MM.1S (cell line): ENCODE results near the gene ARHGEF10L.

Source experiments
- DNase-seq: peaks from one replicate; pipeline ENCODE4 v3.0.0-alpha.2; 2015
- H2AFZ ChIP-seq: fragments of 300-600 bp; sonication (generic); 2 replicates; pipeline ENCODE4 v1.6.0; 2016; ENCODE audit warnings: antibody characterized with exemption, low read length
- H3F3A ChIP-seq: fragments of 300-600 bp; sonication (generic); 2 replicates; pipeline ENCODE4 v1.6.1; 2016; ENCODE audit warnings: mild to moderate bottlenecking, antibody characterized with exemption, low read length, moderate library complexity, mixed read lengths; ENCODE audit not compliant: insufficient read depth
- H3K27ac ChIP-seq: fragments of 300-600 bp; sonication (generic); 2 replicates; pipeline ENCODE4 v1.5.1; 2016; ENCODE audit warnings: mild to moderate bottlenecking, low read length
- H3K27me3 ChIP-seq: fragments of 300-600 bp; sonication (generic); replicated peaks from 2 replicates; pipeline ENCODE4 v1.6.0; 2016; ENCODE audit warnings: low read length; ENCODE audit not compliant: insufficient read depth
- H3K36me3 ChIP-seq: fragments of 300-600 bp; sonication (generic); replicated peaks from 2 replicates; pipeline ENCODE4 v1.6.1; 2016; ENCODE audit warnings: mild to moderate bottlenecking, low read length, mixed read lengths; ENCODE audit not compliant: insufficient read depth
- H3K4me1 ChIP-seq: fragments of 300-600 bp; sonication (generic); 2 replicates; pipeline ENCODE4 v1.6.1; 2016; ENCODE audit warnings: low read length, mixed read lengths
- H3K4me2 ChIP-seq: fragments of 300-600 bp; sonication (generic); 2 replicates; pipeline ENCODE4 v1.6.0; 2016; ENCODE audit warnings: low read depth, low read length
- H3K4me3 ChIP-seq: fragments of 300-600 bp; sonication (generic); 2 replicates; pipeline ENCODE4 v1.5.1; 2016; ENCODE audit warnings: low read length, mixed read lengths
- H3K79me2 ChIP-seq: fragments of 300-600 bp; sonication (generic); 2 replicates; pipeline ENCODE4 v1.6.1; 2016; ENCODE audit warnings: mixed run types, low read length, mixed read lengths
- H3K9ac ChIP-seq: fragments of 300-600 bp; sonication (generic); 2 replicates; pipeline ENCODE4 v1.6.1; 2016; ENCODE audit warnings: low read length, mixed read lengths
- H3K9me2 ChIP-seq: fragments of 300-600 bp; sonication (generic); replicated peaks from 2 replicates; pipeline ENCODE4 v1.6.1; 2016; ENCODE audit warnings: mild to moderate bottlenecking, low read length, mixed read lengths; ENCODE audit not compliant: insufficient read depth
- H3K9me3 ChIP-seq: fragments of 300-600 bp; sonication (generic); replicated peaks from 2 replicates; pipeline ENCODE4 v1.6.1; 2016; ENCODE audit warnings: mild to moderate bottlenecking, low read length, mixed read lengths; ENCODE audit not compliant: insufficient read depth
- H4K20me1 ChIP-seq: fragments of 300-600 bp; sonication (generic); 2 replicates; pipeline ENCODE4 v1.6.1; 2016; ENCODE audit warnings: mild to moderate bottlenecking, low read length, moderate library complexity, mixed read lengths; ENCODE audit not compliant: insufficient read depth
- EZH2 ChIP-seq: fragments of 300-600 bp; sonication (generic); optimal IDR thresholded peaks from 2 replicates; pipeline ENCODE3; 2017; ENCODE audit warnings: low read depth, mild to moderate bottlenecking, antibody characterized with exemption, low read length, mixed read lengths
- EZH2phosphoT487 ChIP-seq: fragments of 300-600 bp; sonication (generic); IDR thresholded peaks from 2 replicates; pipeline ENCODE4 v1.6.1; 2018; ENCODE audit warnings: antibody characterized with exemption, low read length
- TF ChIP-seq, protein P1 (sequence below): fragments of 300-600 bp; sonication (generic); IDR thresholded peaks from 2 replicates; pipeline ENCODE4 v1.5.1; 2016; ENCODE audit warnings: antibody characterized with exemption, low read length, mixed read lengths

ARHGEF10L gene

DNA sequence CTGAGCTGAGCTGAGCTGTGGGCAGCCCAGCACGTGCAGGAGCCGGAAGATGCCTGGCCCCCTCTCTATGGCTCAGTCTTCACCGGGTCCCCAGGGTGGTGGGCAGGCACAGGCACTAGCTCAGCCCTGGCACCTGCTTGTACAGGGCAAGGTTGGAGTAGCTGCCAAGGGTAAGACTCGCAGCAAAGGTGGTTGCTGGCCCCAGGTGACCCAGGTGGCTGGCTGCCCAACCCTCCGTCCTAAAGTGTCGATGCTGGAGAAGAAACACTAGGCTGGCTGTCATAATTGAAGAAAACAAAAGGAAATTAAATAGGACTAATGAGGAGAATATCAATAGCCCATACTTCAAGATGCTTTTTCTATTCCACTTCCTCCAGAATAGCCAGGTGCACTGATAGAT is 138.5 kb downstream of the ARHGEF10L start:
- Histone ChIP-seq H3K9me3 (no peaks in the 10 kb centered on the region), H3K4me3 (no peak overlapping the region), H3K79me2 (no peaks in the 10 kb centered on the region), H2AFZ (no peak overlapping the region), H3K36me3 (no peaks in the 10 kb centered on the region), H3K27me3 (peaks cover 83% of the 10 kb centered on the region), H3K27ac (no peak overlapping the region), H3K9ac (no peak overlapping the region), H3K9me2 (no peaks in the 10 kb centered on the region), H3K4me2 (no peak overlapping the region), H3F3A (no peaks in the 10 kb centered on the region), H3K4me1 (no peaks in the 10 kb centered on the region), H4K20me1 (no peaks in the 10 kb centered on the region)
- no peak for DNase-seq
- TF ChIP-seq EZH2 (no peak), EZH2phosphoT487 (no peak)
- TF ChIP-seq, protein P1, sequence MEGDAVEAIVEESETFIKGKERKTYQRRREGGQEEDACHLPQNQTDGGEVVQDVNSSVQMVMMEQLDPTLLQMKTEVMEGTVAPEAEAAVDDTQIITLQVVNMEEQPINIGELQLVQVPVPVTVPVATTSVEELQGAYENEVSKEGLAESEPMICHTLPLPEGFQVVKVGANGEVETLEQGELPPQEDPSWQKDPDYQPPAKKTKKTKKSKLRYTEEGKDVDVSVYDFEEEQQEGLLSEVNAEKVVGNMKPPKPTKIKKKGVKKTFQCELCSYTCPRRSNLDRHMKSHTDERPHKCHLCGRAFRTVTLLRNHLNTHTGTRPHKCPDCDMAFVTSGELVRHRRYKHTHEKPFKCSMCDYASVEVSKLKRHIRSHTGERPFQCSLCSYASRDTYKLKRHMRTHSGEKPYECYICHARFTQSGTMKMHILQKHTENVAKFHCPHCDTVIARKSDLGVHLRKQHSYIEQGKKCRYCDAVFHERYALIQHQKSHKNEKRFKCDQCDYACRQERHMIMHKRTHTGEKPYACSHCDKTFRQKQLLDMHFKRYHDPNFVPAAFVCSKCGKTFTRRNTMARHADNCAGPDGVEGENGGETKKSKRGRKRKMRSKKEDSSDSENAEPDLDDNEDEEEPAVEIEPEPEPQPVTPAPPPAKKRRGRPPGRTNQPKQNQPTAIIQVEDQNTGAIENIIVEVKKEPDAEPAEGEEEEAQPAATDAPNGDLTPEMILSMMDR, result no peak

DNA sequence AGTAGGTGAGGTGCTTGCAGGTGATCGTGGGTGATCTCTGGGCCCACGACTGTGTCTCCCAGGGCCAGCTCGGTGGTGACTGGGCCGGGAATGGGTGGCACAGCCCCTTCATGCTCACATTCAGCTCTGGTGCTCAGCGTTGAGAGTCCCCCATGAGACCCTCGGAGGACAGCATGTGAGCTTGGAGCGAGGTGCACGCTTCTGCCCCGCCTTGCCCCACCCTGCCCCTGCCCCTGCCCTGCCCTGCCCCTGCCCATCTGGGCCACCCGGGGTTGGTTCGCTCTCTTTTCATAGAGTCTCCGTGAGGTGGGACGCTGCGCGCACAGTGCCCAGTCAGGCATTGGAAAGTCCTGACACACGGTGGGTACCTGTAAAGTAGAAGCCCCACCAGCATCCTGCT is 140.4 kb downstream of the ARHGEF10L start:
- Histone ChIP-seq H3K4me1 (no peaks in the 10 kb centered on the region), H3K9ac (no peak overlapping the region), H3K27me3 (peaks cover 81% of the 10 kb centered on the region), H3K79me2 (no peaks in the 10 kb centered on the region), H3K9me3 (no peaks in the 10 kb centered on the region), H4K20me1 (no peaks in the 10 kb centered on the region), H3K36me3 (no peaks in the 10 kb centered on the region), H2AFZ (no peak overlapping the region), H3K4me2 (no peak overlapping the region), H3K4me3 (no peak overlapping the region), H3K9me2 (no peaks in the 10 kb centered on the region), H3K27ac (no peak overlapping the region), H3F3A (no peaks in the 10 kb centered on the region)
- DNase-seq, result no peak
- TF ChIP-seq EZH2, result no peak
- no peak for TF ChIP-seq EZH2phosphoT487
- TF ChIP-seq, protein P1, result no peak

DNA sequence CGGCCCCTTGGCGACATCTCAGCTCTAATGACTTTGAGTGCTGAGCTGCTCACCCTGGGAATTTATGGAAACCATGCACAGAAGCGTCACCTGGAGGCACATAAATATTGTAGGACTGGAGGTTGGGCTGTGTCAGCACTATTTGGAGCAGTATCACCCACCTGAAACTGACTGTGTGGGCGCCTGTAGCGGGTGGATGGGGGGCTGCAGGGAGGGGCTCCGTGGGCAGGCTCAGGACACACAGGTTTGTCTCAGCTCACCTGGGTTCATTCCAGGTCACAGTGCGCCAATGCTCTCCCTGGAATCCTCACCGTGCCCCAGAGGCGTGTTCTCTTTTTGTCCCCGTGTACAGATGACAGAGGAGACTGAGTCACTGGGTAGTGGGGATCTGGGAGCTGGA is 140.8 kb downstream of the ARHGEF10L start:
- Histone ChIP-seq H3K9ac (no peak overlapping the region), H3K4me2 (no peak overlapping the region), H4K20me1 (no peaks in the 10 kb centered on the region), H2AFZ (no peak overlapping the region), H3K9me2 (no peaks in the 10 kb centered on the region), H3K9me3 (no peaks in the 10 kb centered on the region), H3K79me2 (no peaks in the 10 kb centered on the region), H3K4me1 (no peaks in the 10 kb centered on the region), H3K27ac (no peak overlapping the region), H3K36me3 (no peaks in the 10 kb centered on the region), H3K27me3 (peaks cover 81% of the 10 kb centered on the region), H3F3A (no peaks in the 10 kb centered on the region), H3K4me3 (no peak overlapping the region)
- DNase-seq, result no peak
- TF ChIP-seq EZH2phosphoT487 (no peak), EZH2 (no peak)
- TF ChIP-seq, protein P1, result no peak
